ENCODE results near the gene IWS1.
"Not testable (repeated sequence)": the region's sequence is repeated elsewhere in the genome, so short reads cannot be mapped to it uniquely, and the experiment has no call there.

Gene IWS1

DNA sequence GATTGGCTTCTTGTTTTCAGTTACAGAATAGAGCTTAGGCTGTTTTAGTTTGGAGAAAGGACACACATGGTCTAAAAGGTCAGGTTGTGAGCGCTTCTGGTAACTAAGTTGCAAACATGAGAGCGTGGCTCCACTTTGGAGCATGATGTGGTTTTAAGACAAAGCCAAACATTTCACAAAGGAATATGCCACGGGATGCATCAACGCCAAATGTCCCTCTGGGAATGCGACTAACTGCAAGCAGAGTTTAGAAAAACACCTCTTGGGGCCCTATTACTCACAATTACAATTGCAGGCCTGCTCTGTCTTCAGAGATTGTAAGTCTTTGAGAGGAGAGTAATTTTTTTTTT is 34.6 kb upstream of the IWS1 start:
- no peak for DNase-seq (ENCODE audit: low spot score)

DNA sequence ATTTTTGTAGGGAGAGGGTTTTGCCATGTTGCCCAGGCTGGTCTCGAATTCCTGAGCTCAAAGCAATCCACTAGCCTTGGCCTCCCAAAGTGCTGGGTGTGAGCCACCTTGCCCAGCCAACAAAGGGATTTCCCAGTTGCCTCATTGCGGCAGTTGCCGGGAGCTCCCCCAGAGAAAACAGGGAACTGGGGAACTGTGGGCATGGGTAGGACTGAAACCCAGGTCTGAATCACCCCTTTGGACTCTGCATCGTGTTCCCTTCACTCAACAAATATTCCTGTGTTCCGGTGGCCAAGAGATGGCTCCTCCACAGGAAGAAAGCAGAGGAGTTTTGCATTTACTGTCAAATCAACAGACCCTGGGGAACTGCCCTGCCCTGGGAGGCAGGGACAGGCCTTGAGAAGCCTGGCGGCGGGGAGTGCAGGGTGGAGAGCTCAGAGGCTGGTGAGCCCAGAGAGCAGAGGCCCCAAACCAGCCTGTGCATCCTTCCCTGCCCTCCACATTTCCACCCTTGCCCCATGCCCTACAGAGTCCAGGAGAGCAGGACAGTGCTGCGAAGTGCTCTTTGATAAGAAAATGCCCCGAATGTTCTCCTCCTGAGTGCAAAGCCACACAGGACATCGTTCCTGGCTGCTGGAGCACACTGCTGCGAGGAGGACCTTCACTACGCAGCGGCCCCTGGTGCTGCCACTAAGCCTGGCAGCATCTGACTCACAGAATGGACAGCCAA is 34.1 kb upstream of the IWS1 start:
- DNase-seq (ENCODE audit: low spot score) = no peak

GRCh38 chr2:127559454-127559853 is 33.2 kb upstream of the IWS1 start:
- DNase-seq (ENCODE audit: low spot score) = no peak

DNA sequence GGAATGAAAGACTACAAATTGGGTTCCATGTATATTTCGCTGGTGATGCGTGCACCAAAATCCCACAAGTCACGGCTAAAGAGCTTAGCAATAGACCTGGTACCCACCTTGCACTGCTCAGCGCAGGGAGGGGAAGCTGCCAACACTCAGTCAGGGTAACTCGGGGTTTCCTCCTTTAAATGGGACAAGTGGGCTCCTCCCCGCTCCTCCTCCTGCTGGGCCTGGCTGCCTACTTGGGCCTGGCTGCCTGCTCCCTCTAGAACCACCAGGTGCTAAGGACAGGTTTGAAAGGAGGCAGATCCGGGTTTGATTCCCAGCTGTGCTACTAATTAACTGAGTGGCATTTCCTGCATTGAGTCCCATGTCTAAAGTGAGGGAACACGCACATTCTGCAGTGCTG is 32.6 kb upstream of the IWS1 start:
- no peak for DNase-seq (ENCODE audit: low spot score)

- no peak for DNase-seq (ENCODE audit: low spot score)
Measured at GRCh38 chr2:127552846-127553245, 26.6 kb upstream of the IWS1 start.

GRCh38 chr2:127552336-127552735 is 26.0 kb upstream of the IWS1 start:
- no peak for DNase-seq (ENCODE audit: low spot score)

DNA sequence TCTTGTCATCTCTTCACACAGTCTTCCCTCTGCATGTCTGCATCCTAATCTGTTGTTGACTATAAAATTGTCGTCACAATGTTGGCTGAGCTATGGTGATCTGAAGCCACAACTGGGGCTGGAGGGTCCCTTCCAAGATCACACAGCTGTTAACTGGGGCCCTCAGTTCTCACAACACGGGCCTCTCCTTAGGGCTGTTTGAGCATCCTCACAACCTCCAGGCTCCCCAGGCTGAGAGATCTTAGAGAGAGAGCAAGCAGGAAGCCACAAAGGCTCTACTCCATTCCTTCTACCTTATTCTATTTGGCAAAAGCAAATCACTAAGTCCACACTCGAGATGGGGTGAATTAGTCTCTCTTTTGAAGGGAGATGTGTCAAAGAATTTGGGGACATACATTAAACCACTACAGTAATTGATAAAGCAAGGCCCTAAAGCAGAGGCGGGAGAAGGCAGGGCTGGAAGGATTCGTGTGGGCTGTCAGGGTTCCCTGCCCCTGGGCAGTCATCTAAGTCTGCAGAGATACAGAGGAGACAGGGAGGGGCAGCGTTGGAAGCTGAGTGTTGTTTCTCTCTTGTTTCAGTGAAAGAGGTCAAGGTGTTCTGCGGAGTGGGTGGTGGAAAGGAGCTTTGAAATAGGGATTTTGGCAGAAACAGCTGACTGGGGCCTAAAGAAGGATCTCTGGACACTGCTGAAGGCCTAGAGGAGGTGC is 25.1 kb upstream of the IWS1 start:
- no peak for DNase-seq (ENCODE audit: low spot score)

DNA sequence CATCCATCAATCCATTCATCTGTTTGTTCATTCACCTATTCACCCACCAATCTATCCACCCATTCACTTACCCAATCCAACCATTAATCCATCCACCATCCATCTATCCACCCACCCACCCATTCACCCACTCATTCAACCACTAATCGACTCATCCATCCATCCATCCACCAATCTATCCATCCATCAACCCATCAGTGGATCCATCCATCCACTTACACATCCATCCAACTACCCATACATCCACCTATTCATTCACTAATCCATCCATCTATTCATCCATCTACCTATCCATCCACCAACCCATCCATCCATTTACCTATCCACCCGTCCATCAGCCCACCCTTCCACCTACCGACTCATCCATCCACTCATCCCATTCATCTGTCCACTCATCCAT is 20.5 kb upstream of the IWS1 start:
- no peak for DNase-seq (ENCODE audit: low spot score)

GRCh38 chr2:127545796-127546195 is 19.5 kb upstream of the IWS1 start:
- DNase-seq (ENCODE audit: low spot score) = no peak

- DNase-seq (ENCODE audit: low spot score) = no peak
Measured at GRCh38 chr2:127545189-127545588, 18.9 kb upstream of the IWS1 start.

GRCh38 chr2:127543013-127543501 is 16.8 kb upstream of the IWS1 start:
- DNase-seq (ENCODE audit: low spot score) = not testable (repeated sequence)

- no peak for DNase-seq (ENCODE audit: low spot score)
Measured at GRCh38 chr2:127542231-127542630, 15.9 kb upstream of the IWS1 start.

GRCh38 chr2:127541809-127542208 is 15.5 kb upstream of the IWS1 start:
- DNase-seq (ENCODE audit: low spot score) = no peak

DNA sequence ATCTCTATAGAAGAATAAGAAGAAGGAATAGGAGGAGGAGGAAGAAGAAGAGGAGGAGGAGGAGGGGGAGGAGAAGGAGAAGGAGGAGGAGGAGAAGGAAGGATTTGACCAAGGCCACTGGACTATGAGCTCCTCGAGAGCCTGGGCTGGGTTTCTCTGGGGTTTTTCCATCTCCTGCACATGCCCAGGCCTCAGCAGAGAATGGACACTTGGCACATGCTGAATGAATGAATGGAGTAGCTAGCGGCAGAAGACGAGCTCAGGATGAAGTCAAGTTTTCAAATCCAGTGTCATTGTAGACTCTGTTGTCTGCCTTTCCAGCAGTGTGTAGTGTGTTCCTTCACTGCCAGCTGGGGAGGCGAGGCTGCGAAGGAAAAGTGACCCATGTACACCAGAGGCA is 11.4 kb upstream of the IWS1 start:
- no peak for DNase-seq (ENCODE audit: low spot score)

GRCh38 chr2:127536707-127537541 is 10.6 kb upstream of the IWS1 start:
- no peak for DNase-seq (ENCODE audit: low spot score)

- DNase-seq (ENCODE audit: low spot score) = no peak
Measured at GRCh38 chr2:127535918-127536317, 9.6 kb upstream of the IWS1 start.

DNA sequence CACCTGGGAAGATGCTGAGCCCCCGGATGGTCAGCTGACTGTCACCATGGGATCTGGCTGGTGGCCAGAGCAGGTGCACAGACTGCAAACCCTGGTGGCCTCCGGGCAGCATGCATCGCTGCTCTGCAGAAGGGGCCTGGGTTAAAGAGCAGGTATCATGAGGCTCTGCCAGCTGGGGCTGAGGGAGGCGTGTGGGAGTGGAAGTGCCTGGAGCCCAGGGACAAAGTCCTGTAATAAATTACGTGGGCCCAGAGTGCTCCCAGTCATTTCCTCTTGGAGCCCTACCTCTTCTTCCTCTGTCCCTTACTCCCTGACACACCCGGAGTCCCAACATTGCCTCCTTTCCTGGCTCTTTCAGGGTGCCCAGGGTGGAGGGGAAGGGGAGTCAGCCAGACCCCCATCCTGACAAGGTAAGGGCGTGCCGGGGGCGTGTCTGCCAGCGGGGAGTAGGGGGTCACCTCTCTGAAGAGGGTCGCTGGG is 9.2 kb upstream of the IWS1 start, which contains the start of gene MYO7B:
Gene MYO7B, plus strand, starts transcription at position 262 of the 480 bp plus-strand sequence. CDS start 24,040 bp downstream, outside the sequence.
- DNase-seq (ENCODE audit: low spot score) = no peak

DNA sequence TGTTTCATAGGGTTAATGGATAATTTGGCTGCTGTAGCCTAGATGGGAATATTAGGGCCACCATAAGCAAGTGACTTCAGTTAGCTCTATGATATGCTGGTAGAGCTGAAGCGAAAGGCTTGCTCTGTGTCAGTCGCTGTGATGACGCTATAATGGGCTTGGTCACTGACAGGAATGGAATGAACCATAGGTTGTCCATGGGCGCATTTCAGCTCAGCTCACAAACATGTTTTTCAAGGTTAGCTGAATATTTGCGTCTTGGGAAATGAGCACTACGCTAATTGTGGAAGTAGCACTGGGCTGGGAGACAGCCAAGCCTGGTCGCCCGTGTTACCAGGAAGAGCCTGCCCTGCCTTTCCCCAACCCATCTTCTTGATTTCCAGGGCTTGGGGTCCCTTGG is 6.0 kb upstream of the IWS1 start:
- DNase-seq (ENCODE audit: low spot score) = no peak

DNA sequence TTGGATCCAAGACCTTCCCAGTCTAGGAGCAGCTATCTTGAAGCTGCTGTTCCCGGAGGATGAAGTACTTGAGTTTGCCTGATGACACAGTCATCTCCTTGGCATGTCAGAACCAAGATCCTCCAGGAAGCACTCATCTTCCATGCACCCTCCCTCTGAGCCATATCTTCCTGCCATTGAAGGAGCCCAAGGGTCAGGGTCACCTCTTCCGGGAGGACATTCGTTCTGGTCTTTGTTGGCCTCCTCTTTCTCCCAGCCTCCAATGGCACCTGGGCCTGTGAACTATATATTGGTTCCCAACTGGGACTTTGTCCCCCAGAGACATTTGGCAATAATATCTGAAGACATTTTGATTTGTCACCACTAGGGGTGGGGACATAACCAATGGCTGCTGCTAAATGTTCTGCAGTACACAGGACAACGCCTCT is 4.9 kb upstream of the IWS1 start:
- no peak for DNase-seq (ENCODE audit: low spot score)

DNA sequence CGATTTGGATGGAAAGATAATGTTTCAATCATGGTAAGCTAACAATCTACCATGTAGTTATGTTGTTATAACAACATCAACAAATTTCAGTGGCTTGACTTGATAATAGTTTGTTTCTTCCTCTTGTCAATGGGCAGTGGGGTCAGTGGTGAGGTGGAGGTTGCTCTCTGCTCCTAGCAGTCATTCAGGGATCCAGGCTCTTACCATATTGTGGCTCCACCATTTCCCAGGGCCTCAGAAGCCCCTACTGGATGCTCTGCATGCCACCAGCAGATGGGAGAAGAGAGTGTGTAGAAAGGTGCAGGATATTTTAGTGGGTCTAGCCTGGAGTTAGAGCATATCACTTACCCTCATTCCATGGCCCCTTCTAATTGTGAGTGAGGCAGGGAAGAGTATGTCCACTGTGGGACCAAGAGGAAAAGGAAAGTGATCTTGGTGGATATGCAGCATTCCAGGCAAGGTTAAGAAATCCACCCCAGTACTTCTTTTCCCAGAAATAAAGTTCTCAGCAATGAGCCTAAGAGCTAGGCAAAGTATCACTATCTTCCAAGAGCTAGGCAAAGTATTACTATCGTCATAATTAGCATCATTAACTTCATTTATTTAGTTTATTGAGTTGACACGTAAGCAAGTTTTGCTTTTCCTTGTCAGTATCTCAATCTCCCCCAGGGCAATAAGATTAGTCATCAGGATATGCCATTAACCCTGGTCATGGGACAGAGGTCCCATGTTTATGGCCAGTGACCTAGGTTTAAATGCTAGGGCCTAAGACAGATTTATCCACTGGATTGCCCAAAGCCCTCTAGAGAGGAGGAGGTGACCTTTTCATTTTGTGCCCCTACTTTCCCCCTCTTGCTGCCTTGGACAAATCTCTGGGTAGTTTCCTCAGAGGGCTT is 4.2 kb upstream of the IWS1 start:
- DNase-seq (ENCODE audit: low spot score) = no peak

- not testable (repeated sequence) for DNase-seq (ENCODE audit: low spot score)
Measured at GRCh38 chr2:127529416-127529815, 3.1 kb upstream of the IWS1 start.

Data from CD4-positive, alpha-beta T cell treated with Interleukin-15 for 4 hours (primary cell).